ENCODE results near the gene CCND3. TPM values are rescaled to one million over a fixed set of nuclear protein-coding genes. Genes with fewer than 3 reads are reported as not detected.
A peak's percentile ranks its signal among the peaks of the same experiment; 100 is the strongest.
"Not testable (repeated sequence)": the region's sequence is repeated elsewhere in the genome, so short reads cannot be mapped to it uniquely, and the experiment has no call there.

Gene CCND3
- polyA plus RNA-seq, 12 donors, result 58.5 to 82.8 (median 68.1) TPM; not detected in 1

DNA sequence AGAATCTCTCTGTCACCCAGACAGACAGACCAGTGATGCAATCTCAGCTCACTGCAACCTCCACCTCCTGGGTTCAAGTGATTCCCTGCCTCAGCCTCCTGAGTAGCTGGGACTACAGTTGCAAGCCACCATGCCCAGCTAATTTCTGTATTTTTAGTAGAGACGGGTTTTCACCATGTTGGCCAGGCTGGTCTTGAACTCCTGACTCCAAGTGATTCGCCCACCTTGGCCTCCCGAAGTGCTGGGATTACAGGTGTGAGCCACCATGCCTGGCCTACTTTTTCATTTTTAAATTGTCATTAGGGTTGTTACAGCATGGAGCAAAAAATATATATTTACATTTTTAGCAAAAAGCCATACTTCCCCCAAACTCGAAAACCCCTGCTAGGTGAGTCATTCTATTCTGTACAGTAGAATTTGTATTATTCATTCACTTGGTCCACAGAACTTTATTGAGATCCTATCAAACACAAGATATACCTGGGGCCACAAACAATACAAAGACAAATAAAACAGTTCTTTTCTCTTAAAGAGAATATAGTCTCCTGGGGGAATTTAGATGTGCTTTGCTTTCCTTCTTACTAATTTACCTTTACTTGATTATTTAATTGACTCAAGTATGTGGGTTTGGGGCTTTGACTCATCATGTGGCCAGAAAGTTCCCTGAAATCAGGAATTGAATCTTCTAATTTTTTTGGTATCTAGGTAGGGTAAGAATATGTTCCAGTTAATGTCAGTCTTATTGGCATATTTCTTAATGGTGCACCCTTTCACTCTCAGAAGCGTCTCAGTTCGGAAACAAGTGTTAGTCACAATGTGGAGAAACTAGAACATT is 16.6 kb upstream of the CCND3 start:
- DNase-seq, result no peak

DNA sequence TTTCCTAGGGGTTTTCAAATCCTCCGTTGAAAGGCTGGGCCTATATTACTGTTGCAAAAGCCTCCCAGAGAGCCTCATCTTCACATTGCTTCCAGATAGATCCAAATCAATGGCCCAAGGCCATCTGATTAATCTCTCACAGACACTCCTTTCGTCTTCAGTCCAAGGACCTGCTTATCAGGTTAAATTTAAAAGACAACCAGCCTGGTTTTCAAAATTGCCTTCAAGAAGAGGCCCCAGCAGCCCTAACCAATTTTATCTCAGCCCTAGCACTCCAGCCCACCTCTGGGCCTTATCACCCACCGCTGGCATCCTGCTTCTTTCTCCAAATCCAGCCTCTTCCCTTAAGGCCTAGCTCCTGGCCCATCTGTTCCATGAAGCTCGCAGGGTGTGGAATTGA is 15.5 kb upstream of the CCND3 start:
- no peak for DNase-seq

DNA sequence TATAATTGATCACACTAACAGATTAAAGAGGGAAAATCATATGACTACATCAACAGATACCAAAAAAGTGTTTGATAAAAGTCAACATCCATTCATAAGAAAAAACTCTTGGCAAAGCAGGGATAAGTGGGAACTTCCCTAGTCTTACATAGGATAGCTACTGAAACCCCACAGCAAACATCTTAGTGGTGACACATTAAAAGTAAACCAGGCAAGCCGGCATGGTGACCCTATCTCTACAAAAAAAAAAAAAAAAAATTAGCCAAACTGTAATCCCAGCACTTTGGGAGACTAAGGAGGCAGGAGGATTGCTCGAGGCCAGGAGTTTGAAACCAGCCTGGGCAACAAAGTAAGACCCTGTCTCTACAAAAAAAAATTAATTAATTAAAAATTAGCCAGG is 13.8 kb upstream of the CCND3 start:
- DNase-seq, result no peak

DNA sequence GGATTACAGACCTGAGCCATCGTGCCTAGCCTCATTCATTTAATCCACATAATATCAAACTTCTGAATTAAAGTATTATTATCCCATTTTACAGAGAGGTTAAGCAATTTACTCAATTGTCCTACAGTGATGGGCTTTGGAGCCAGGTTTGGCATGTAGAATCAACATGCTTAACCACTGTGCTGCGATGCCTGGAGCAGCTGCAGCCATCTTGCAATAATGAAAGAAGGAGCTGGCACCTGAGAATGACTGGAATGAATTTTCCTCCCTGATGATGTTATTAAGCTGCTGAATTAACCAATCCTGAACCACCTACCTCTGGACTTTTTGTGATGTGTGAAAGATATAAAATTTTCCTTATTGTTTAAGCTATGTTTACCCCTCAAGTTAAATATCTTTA is 13.1 kb upstream of the CCND3 start:
- no peak for DNase-seq

DNA sequence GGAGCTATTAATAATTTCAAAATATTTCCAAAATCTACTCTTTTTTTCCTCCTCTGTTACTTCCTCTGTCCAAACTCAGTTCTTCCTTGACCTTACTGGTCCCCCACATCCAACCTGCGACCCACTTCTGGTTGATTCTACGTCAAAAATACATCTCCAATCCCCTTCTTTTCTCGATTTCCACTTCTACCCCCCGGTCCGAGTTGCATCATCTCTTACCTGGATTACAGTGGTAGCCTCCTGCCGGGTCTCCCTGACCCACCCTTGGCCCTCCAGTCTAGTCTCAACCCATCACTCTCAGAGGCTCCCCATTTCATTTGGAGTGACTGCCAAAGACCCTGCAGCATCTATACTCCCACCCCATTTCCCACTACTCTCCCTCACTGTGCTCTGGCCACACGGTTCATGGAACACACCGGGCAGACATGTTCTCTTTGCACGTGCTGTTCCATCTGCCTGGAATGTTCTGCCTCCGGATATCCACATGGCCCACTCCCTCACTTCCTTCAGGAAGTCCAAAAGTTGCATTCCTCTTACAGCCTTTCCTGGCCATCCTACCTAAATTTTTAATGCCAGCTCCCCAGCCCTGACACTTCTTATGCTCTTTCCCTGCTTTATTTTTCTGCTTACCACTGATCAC is 6.1 kb upstream of the CCND3 start:
- no peak for DNase-seq

DNA sequence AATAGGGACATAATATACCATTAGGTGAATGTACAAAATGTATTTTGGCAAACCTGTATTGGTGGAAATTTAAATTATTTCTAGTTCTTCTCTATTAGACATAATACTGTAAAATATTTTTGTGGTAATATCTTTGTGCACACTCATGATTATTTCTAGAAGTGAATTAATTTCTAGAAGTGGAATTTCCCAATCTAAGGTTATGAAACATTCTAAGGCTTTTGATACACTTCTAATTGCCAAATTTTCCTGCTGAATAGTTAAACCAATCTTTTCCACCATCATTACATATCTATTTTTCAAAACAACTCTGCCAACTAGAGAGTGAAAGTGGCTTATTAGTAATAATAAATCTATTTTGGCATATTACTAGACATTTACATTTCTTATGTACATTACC is 1.8 kb upstream of the CCND3 start:
- DNase-seq, result no peak

DNA sequence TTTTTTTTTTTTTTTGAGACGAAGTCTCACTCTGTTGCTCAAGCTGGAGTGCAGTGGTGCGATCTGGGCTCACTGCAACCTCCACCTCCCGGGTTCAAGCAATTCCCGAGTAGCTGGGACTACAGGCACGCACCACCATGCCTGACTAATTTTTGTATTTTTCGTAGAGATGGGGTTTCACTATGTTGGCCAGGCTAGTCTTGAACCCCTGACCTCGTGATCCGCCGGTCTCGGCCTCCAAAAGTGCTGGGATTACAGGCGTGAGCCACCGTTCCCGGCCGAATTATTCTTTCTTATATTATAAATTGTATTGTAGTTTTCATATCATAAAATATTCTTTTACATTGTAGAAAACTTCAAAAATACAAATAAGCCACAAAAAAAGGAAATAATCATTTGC is 1.3 kb upstream of the CCND3 start:
- DNase-seq, result not testable (repeated sequence)

DNA sequence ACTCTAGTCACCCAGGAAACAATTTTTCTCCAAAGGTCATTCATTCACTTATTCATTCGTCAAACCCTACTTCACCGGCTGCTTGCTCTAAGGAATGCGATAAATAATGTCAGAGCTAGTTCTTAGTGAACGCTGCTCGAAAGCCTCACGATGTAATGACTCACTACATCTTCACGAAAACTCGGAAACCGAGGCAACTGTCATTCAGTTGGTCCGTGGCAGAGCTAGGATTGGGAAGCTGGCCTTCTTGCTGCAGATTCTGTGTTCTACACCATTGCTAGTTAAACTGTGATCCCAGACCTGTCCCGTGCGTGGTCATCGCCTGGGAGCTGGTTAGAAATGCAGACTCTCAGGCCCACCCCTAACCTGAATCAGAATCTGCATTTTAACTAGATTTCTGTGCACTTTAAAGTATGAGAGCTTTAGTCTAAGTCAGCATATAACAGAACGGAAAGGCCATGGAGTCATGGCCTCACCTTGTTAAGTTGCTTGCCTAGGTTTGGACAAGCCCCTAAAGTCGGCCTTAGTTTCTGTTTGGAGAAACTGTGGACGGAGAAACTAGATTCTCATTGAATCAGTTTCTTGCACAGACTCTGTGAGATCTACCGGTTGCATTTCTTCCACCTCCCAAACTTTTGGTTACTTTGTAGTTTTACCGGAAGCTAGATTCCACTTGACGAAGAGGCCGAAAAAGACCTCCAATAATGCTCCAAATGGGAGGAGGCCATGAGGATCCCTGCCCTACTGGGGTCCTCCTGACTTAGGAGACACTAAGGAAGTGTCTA is 651 bp upstream of the CCND3 start:
- DNase-seq, result no peak

DNA sequence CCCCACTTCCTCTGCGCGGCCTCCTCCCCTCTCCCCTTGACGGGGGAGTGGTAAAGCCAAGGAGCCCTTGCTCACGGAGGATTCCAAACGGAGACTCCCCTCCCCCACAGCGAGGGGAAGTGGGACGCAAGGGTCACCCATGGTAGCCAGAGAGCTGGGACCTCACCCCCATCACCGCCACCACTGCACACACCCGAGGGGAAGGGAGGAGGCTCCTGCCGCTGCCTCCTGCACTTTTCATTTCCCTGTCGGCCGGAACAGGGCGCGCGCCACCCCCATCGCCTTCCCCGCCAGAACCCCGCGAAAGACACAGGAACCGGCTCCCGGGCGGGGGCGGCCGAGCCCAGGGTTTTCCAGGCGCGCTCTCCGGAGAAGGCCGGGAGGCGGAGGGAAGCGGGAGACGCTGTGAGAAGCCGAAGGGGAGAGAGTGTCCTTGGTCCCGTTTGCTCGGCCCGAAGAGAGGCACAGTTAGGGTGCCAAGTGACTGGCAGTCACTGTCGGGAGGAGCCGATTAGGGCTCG is 789 bp downstream of the CCND3 start:
- peak; percentile 46 for DNase-seq

DNA sequence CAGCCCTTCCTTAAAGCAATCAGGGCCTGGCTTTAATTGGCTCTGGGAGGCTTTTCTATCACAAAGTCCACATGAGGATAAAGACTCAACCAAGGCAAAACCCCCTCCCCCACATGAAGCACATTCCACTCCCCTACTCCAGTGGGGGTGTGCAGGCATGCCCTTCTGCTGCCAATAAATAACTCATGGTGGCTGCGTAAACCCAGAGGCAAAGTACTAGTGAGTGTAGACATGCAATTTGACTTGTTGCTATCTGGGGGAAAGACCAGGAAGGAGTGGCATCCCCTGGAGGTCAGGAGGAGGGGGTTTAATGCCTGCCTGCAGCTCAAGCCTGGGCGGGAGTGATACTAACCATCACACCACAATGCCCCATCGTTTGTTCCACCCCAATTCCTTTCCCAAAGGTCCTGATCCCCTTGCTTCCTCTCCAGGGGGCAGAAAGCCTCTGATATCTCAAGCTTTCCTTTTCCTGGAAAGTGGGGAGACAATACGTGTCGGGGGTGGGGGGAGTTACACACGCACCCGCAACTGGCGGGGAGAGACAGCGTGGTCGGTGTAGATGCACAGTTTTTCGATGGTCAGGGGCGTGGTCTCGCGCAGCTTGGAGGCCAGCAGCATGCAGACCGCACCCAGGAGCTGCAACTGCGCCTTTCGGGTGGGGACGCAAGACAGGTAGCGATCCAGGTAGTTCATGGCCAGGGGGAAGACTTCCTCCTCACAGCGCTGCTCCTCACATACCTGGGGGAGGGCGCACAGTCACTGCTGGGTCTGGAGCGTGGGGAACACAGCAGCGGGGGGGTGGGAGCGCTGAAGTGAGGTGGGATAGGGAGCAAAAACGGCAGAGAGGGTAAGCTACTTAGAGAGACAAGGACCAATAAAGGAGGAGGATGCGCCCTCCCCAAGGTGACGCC is 1.5 kb downstream of the CCND3 start:
- DNase-seq, result peak; percentile 23

DNA sequence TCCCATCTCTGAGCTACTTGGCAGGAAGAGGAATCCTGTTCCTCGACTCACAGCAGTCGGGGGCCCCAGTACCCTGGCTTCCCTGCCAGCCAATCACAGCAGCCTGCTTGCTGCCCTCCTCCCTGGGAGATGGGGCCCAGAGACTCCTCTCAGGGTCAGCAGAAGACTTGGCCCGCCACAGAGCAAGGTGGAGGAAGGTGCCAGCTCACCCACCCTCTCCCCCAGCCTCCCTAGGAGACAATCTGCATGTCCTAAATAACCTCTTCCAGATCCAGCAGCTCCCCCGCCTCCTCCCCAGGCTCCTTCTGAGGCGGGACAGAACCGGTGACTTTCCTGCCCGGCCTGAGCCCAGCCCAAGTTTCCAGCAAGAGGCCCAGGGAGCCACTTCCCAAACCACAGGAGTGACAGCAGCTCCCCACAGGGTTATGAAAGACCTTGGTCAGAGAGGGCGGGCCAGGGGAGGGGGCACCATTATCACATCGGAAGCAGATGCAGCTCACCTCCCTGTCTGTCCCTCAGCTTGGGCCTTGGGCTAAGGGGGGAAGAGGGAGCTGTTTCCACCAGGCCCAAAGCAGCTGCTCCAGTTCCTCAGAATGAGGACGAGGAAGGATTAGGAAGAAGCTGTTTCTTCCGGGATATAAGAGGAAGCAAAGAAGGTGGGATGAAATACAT is 2.3 kb downstream of the CCND3 start:
- DNase-seq, result peak; percentile 34

DNA sequence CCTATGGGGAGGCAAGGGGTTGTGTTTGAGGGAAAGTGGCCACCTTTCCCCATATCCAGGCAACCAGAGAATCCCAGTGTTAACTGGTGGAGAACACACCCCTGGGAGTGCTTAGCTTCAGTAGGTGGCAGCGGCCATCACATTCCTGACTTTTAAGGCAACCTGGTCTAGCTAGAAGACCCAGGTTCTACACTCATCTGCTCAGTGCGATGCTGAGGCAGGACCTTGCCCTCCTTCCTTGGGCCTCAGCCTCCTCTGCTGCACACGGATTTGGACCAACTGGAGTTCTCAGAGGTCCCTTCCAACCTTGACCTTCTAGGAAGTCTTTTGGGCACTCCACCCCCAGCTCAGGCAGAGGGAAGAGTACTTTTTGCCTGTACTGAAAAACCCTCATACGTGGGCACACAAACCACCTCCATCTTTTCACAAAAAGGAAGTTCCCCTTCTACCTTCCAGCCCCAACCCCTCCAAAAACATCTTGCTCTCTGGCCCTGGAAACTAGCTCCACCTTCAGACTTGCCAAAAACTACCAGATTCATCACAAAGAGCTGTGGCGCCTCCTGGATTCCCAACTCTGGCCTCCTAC is 2.9 kb downstream of the CCND3 start:
- no peak for DNase-seq

DNA sequence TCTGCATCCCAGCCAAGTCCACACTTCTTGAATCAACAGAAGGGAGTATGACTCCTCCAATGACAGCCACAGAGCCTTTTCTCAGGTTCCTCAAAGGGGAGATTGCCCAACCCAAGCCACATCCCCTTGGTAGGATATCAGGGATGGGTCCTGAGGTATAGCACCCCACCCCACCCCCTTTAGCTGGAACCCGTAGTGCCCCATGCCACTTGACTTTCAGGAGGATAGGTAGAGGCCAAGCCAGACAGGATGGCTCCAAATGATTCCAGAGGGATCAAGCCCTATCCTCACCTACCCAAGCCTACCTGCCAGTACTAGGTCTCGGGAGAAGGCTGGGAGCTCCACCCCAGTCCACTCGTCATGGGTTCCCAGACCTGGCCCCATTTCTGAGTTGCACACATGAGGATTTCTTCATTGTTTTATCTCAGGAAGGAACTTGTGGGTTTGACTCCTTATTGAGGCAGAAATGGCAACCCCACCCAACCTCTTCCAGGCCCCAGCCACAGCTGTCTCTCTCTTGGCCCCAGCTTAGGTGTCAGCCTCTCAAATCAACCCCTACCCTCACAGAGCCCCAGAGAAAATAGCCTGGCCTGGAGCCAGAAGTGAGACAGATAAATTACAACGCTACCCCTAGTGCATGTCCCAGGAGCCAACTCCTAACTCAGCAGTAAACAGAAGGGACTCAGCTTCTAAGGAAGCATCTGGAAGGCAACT is 3.6 kb downstream of the CCND3 start:
- DNase-seq, result peak; percentile 23

DNA sequence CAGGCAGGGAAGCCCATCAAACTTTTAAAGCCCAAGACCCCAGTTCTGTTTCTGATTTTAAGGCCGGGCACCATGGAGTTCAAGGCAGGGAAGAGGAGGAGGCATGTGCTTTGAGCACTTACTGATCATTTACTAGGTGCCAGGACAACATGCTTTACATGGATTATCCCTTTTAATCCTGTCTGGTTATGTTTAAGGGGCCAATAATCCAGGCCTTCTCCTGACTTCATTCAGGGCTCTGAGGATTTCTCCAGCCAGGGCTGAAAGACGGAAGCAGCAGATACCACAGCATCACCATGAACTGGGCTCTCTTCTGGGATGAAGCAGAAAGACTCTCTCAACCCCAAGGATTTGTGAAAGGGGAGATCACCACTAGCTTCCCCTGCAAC is 4.1 kb downstream of the CCND3 start:
- no peak for DNase-seq

DNA sequence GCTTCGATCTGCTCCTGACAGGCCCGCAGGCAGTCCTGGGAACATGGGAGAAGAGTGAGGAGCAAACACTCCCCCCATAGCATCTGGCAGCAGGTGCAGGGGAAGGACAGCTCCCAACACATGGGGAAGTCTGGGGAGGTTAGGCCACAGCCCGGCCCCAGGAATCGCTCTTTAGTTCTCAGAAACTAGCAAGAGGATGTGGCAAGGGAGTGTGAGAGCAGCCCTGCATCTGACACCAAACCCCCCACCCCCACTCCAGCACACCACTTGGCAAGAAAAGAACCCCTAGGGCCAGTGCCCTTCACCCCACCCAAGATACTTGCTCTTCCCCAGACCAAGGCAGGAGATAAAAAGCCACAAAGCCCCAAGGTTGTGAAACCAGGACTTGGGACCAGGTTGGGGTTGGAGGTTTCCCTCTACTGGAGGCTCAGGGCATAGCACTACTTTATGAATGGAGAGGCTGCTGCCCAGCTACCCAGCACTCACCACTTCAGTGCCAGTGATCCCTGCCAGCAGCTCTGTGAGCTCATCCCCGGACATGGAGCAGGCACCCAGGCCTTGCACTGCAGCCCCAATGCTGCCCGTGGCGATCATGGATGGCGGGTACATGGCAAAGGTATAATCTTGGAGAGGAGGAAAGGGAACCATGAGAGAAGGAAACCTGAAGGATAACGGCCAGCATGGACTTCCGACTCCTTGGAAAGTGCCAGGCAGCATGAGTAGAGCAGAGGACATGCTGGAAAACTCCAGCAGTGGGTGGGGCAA is 5.4 kb downstream of the CCND3 start:
- peak; percentile 63 for DNase-seq

DNA sequence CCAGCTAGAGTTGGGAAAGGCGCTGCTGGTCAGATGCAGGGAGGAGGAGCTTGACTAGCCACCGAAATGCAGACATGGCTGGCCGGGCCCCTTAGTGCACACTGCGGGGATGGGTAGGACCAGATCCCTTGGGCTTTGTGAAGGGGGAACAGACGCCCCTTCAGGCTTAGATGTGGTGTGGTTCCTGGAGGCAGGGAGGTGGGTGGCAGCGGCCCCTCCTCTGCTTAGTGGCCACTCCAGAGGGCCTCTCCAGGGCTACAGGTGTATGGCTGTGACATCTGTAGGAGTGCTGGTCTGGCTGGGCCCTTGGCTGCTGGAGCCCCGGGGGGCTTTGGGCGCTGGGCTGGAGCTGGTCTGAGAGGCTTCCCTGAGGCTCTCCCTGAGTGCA is 5.9 kb downstream of the CCND3 start:
- DNase-seq, result no peak

DNA sequence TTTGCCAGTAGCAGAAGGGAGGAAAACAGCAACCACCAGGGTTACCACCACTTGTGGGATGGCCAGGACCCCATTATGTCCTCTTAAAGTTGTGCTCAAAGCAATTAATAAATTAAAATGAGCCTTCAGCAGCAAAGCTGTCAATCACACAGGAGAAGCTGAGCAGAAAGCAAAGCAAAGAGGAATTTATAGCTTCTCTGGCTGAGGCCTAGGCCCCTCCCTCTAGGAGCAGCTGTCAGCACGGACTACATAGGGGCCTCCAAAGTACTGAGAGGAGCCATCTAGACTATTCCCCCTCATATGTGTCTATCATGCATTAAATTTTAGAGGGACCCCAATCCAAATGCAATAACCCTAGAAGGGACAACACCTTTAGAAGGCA is 6.4 kb downstream of the CCND3 start:
- no peak for DNase-seq

DNA sequence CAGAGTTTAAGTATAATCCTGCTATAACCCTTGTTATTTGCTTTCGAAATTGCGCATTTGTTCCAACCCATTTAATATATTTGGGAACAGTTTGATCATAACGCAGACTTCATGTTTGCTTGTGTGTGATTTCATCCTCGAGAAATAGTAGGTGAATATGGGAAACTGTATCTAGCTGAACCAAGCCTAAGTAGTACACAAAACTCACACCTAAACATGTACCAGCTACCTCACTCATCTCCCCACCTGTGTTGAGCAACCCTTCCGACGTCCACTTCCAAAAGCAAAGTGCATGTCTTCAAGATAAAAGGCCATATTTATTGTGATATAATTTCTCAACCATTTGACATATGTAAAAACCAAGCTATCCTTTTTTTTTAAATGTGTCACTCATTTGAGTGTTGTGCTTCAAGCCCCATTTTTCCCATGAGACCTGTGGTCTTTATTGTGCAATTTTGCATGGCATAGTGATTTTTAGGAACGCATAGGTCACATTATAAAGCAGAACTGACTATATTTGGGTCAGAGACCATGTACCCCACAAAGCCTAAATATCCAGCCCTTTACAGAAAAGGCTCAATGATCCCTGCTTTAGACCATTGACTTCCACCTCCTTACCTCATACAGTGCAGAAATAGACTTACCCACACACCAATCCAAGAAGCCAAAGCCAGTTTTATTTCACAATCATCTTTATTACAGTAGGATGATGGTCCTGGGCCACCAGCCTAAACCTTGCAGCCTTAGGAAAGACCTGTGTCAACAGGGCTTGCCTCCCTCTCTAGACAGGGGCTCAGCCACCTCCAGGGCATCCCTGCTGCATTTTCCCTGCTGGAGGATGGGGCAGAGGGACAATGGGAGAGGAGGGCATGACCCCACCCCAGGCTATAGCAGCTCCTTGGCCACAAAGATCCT is 7.1 kb downstream of the CCND3 start:
- no peak for DNase-seq
